ENCODE measurements around the gene CNOT3.

- TF ChIP-seq, protein P1, sequence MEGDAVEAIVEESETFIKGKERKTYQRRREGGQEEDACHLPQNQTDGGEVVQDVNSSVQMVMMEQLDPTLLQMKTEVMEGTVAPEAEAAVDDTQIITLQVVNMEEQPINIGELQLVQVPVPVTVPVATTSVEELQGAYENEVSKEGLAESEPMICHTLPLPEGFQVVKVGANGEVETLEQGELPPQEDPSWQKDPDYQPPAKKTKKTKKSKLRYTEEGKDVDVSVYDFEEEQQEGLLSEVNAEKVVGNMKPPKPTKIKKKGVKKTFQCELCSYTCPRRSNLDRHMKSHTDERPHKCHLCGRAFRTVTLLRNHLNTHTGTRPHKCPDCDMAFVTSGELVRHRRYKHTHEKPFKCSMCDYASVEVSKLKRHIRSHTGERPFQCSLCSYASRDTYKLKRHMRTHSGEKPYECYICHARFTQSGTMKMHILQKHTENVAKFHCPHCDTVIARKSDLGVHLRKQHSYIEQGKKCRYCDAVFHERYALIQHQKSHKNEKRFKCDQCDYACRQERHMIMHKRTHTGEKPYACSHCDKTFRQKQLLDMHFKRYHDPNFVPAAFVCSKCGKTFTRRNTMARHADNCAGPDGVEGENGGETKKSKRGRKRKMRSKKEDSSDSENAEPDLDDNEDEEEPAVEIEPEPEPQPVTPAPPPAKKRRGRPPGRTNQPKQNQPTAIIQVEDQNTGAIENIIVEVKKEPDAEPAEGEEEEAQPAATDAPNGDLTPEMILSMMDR (IDR thresholded peaks at IDR 0.05; ENCODE audit: low read length): no peak
- TF ChIP-seq EZH2phosphoT487 (IDR thresholded peaks at IDR 0.05; ENCODE audit: low read length) (no peak), EZH2 (optimal IDR thresholded peaks at IDR 0.05; ENCODE audit: low read depth, low read length) (no peak)
These were observed 48.8 kb downstream of the CNOT3 start for GRCh38 chr19:54186351-54186750.
